Activated naive CD4-positive, alpha-beta T cell treated with anti-CD3 and anti-CD28 coated beads for 36 hours (primary cell): ENCODE data around the gene FBXO10. TPM values are rescaled to one million over a fixed set of nuclear protein-coding genes. Genes with fewer than 3 reads are reported as not detected.
"Not testable (repeated sequence)": the region's sequence is repeated elsewhere in the genome, so short reads cannot be mapped to it uniquely, and the experiment has no call there.

Experiments
- CTCF ChIA-PET: fragments of 350-600 bp; sonication (Branson Sonifier 250); formaldehyde crosslinking; loops from one replicate; lab custom pipeline; 2021; ENCODE audit warnings: antibody characterized with exemption; lab: Charles Lee
- DNase-seq: peaks from one replicate; pipeline ENCODE4 v3.0.0-alpha.2; 2020
- H3K27ac Mint-ChIP-seq: one replicate; pipeline ENCODE4 v1.8.0; 2021; ENCODE audit warnings: mild to moderate bottlenecking, mixed read lengths
- H3K27me3 Mint-ChIP-seq: one replicate; pipeline ENCODE4 v1.8.0; 2021; ENCODE audit warnings: low read depth, mixed read lengths
- H3K36me3 Mint-ChIP-seq: one replicate; pipeline ENCODE4 v1.8.0; 2021; ENCODE audit warnings: low read depth, mixed read lengths
- H3K4me1 Mint-ChIP-seq: one replicate; pipeline ENCODE4 v1.8.0; 2021; ENCODE audit warnings: low read depth, mixed read lengths
- H3K4me3 Mint-ChIP-seq: one replicate; pipeline ENCODE4 v1.8.0; 2021; ENCODE audit warnings: mild to moderate bottlenecking, moderate library complexity, mixed read lengths
- H3K9me3 Mint-ChIP-seq: one replicate; pipeline ENCODE4 v1.8.0; 2021; ENCODE audit warnings: mixed read lengths
- intact Hi-C: fragments of 100-400 bp; cut with micrococcal nuclease; formaldehyde crosslinking; loops from one replicate; pipeline ENCODE4 v1.15.1; 2023
- total RNA-seq, 2 experiments: library from RNA; stranded (reverse); gene quantifications; one replicate each; pipeline ENCODE4 v1.2.3, GENCODE V29; 2021

Gene FBXO10
- total RNA-seq, 2 experiments from 2014 or later: 1.0 to 1.1 TPM

DNA sequence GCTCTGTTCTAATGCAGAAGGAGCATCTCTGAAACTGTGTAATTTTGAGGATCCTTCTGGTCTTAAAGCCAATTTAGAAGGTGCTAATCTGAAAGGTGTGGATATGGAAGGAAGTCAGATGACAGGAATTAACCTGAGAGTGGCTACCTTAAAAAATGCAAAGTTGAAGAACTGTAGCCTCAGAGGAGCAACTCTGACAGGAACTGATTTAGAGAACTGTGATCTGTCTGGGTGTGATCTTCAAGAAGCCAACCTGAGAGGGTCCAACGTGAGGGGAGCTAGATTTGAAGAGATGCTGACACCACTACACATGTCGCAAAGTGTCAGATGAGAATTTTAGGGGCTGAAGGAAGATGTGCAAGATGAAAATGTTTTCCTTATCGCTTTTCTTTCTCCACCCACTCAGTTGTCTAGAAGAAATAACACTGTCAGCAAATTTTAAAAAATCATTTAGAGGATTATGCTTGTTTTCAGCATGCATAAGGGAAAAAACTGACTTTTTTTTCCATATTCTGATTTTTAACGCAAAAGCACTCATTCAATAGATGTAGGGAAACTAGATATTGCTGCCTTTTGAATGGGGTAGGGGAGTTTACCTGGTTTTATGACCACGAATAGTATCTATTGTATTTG is 98.1 kb downstream of the FBXO10 start:
- DNase-seq, intact Hi-C loops, H3K4me1 Mint-ChIP-seq, H3K36me3 Mint-ChIP-seq, H3K27ac Mint-ChIP-seq, CTCF ChIA-PET, H3K4me3 Mint-ChIP-seq: not testable (repeated sequence)
- Mint-ChIP-seq H3K27me3 (peaks cover 17% of the 10 kb centered on the region), H3K9me3 (peaks cover 11% of the 10 kb centered on the region)

DNA sequence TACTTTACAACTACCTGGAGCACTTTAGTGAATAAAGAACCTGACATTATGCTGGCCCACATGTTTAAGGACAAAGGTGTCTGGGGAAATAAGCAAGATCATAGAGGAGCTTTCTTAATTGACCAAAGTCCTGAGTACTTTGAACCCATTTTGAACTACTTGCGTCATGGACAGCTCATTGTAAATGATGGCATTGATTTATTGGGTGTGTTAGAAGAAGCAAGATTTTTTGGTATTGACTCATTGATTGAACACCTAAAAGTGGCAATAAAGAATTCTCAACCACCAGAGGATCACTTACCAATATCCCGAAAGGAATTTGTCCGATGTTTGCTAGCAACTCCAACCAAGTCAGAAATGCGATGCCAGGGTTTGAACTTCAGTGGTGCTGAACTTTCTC is 98.7 kb downstream of the FBXO10 start:
- H3K4me3 Mint-ChIP-seq, H3K27ac Mint-ChIP-seq, CTCF ChIA-PET, H3K36me3 Mint-ChIP-seq, DNase-seq, intact Hi-C loops, H3K4me1 Mint-ChIP-seq: not testable (repeated sequence)
- Mint-ChIP-seq H3K9me3 (peaks cover 11% of the 10 kb centered on the region), H3K27me3 (peaks cover 17% of the 10 kb centered on the region)

DNA sequence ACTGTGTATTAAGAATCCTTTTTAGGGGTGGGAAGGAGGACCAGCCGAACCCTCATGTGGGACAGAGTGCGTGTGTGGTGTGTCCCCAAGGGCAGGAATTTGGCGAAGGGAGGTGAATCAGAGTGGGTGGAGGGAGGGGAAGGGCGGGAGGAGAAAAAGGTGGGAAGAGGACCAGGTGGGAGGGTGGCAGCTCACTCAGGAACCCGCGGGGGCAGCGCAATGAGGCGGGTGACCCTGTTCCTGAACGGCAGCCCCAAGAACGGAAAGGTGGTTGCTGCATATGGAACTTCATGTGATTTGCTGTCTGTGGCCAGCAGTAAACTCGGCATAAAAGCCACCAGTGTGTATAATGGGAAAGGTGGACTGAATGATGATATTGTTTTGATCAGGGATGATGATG is 99.2 kb downstream of the FBXO10 start:
- Mint-ChIP-seq H3K9me3 (peaks cover 11% of the 10 kb centered on the region), H3K27me3 (peaks cover 16% of the 10 kb centered on the region)

DNA sequence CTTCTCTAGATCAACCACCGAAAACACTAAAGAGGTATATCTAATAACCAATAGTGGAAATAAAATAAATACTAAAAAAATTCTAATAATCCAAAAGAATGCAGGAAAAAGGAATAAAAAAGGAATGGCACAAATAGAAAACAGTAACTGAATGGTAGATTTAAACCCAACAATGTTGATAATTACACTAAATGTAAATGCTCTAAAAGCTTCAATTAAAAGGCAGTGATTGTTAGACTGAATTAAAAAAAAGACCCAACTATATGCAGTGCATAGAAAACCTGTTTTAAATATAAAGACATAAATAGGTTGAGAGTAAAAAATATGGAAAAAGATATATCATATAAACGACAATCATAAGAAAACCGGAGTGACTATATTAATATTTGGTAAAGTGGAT is 101.7 kb downstream of the FBXO10 start:
- H3K36me3 Mint-ChIP-seq: peaks cover 2% of the 10 kb centered on the region
- intact Hi-C loops: no loop called here
- CTCF ChIA-PET: no interaction called here

More for the DNA sequence above, 99.2 kb downstream of the FBXO10 start:
- Mint-ChIP-seq H3K27ac (no peak overlapping the region), H3K36me3 (peaks cover 2% of the 10 kb centered on the region), H3K4me3 (no peak overlapping the region), H3K4me1 (peaks cover 6% of the 10 kb centered on the region)
- CTCF ChIA-PET: no interaction called here
- DNase-seq: no peak
- intact Hi-C loops: no loop called here

DNA sequence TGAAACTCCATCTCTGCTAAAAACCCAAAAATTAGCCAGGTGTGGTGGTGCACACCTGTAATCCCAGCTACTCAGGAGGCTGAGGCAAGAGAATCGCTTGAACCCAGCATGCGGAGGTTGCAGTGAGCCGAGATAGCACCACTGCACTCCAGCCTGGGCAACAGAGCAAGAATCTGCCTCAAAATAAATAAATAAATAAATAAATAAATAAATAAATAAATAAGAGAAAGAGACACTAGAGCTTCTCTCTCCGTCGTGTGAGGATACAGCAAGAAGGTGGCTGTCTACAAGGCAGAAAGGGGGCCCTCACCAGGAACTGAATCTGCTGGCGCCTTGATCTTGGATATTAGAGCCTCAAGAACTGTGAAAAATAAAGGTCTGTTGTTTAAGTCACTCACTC is 102.2 kb downstream of the FBXO10 start:
- H3K4me3 Mint-ChIP-seq, intact Hi-C loops, CTCF ChIA-PET, H3K36me3 Mint-ChIP-seq, H3K27me3 Mint-ChIP-seq, DNase-seq, H3K27ac Mint-ChIP-seq: not testable (repeated sequence)
- Mint-ChIP-seq H3K9me3 (peaks cover 11% of the 10 kb centered on the region), H3K4me1 (peaks cover 10% of the 10 kb centered on the region)

More for the DNA sequence above, 101.7 kb downstream of the FBXO10 start:
- Mint-ChIP-seq H3K9me3 (peaks cover 11% of the 10 kb centered on the region), H3K27me3 (peaks cover 8% of the 10 kb centered on the region), H3K27ac (no peak overlapping the region), H3K4me3 (no peak overlapping the region), H3K4me1 (peaks cover 10% of the 10 kb centered on the region)
- DNase-seq: no peak

DNA sequence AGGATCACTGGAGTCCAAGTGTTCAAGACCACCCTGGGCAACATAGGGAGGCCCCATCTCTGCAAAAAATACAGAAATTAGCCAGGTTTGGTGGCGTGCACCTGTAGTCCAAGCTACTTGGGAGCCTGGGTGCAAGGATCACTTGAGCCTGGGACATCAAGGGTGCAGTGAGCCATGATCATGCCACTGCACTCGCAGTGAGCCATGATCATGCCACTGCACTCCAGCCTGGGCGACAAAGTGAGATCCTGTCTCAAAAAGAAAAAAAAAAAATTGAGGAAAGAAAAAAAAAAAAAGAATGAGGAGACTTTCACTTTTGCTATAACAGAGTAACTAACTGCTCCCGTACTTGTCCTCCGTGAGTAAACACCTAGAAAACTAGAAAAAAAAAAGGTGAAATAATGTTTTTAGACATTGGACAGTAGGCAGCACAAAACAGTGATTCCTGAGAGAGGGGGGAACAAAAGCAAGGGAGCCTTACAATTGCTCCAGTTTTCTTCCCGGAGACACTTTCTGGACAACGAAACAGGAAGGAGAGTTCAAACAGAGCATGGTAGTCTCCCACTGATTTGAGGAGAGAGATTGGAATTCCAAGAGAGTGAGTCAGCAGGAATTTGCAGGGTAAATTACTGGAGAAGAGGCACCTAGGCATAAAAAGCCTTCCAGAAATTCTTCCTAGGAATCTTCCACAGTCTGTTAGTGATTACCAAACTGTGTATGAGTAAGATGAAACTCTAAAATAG is 104.1 kb downstream of the FBXO10 start:
- Mint-ChIP-seq H3K36me3 (peaks cover 2% of the 10 kb centered on the region), H3K4me3 (peak overlapping the region; percentile 66), H3K27me3 (no peaks in the 10 kb centered on the region), H3K9me3 (peaks cover 11% of the 10 kb centered on the region), H3K4me1 (peaks cover 10% of the 10 kb centered on the region), H3K27ac (peak overlapping the region; percentile 63)
- no peak for DNase-seq
- CTCF ChIA-PET: interaction anchor here (0.7 kb wide), 1 partner anchor 1257 kb away, joined by 8 read pairs; no protein-coding TSS in a partner anchor
- intact Hi-C loops: no loop called here

DNA sequence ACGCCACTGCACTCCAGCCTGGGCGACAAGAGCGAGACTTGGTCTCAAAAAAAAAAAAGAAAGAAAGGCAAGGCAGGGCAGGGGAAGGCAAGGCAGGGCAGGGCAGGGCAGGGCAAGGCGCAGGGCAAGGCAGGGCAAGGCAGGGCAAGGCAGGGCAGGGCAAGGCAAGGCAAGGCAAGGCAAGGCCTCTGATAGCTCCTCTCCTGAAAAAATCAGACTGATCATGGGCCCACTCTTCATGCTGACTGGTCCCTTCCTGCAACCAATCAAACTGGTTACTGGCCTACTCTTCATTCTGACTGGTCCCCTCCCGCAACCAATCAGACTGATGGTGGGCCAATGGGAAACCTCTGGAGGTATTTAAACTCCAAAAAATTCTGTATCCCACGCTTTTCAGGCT is 107.6 kb downstream of the FBXO10 start:
- peaks cover 20% of the 10 kb centered on the region for H3K4me1 Mint-ChIP-seq
- no peak for DNase-seq
- intact Hi-C loops: loop anchor here (5.0 kb wide), 3 partner anchors 281 to 441 kb away; partner anchors contain the start of gene SLC25A51
- H3K4me3 Mint-ChIP-seq: no peak overlapping the region
- CTCF ChIA-PET: no interaction called here
- H3K27ac Mint-ChIP-seq: no peak overlapping the region
- H3K27me3 Mint-ChIP-seq: no peaks in the 10 kb centered on the region
- H3K9me3 Mint-ChIP-seq: peaks cover 2% of the 10 kb centered on the region
- peaks cover 4% of the 10 kb centered on the region for H3K36me3 Mint-ChIP-seq

DNA sequence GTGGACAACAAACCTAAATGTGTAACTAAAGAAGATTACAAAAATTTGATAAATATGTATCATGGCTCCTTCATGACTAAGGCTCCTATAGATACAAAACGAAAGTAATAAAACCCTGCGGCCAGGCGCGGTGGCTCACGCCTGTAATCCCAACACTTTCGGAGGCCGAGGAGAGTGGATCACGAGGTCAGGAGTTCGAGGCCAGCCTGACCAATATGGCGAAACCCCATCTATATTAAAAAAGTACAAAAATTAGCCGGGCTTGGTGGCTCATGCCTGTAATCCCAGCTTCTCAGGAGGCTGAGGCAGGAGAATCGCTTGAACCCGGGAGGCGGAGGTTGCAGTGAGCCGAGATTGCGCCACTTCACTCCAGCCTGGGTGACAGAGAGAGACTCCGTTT is 108.7 kb downstream of the FBXO10 start:
- intact Hi-C loops: loop anchor here (5.0 kb wide), 3 partner anchors 280 to 440 kb away; partner anchors contain the start of gene SLC25A51
- H3K27me3 Mint-ChIP-seq, CTCF ChIA-PET, H3K4me3 Mint-ChIP-seq, H3K27ac Mint-ChIP-seq, H3K36me3 Mint-ChIP-seq, DNase-seq, H3K9me3 Mint-ChIP-seq: not testable (repeated sequence)
- peaks cover 29% of the 10 kb centered on the region for H3K4me1 Mint-ChIP-seq

DNA sequence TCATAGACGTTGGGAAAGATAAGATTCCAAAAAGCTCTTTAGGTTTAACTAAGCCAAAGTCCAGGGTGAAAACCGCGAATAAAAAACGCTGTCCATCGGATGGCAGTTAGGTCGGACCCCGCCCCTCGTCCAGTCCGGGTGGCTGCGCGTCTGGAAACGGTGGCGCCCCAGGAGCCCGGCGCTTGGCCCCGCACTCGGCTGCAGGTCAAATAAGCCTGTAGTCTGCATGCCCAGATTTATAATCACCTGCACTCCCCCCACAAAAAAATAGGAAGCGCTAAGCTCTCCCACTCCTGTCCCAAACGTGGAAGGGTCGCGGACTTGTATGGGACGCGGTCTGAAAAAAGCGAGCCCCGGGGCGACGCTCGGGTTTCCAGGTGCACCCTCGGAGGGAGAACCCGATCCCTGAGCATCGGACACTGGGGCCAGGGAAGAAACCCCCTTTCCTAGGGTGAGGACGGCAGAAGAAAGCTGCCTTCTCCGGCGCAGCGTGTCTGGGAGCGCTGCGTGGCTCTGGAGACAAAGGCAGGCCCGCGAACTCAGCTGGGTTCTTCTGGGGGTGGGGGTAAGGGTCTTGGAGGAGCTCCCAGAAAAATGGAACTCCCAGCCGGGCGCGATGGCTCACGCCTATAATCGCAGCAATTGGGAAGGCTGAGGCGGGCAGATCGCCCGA is 110.0 kb downstream of the FBXO10 start:
- peak overlapping the region; percentile 93 for H3K4me3 Mint-ChIP-seq
- peak overlapping the region; percentile 86 for H3K27ac Mint-ChIP-seq
- DNase-seq: peak; percentile 48
- intact Hi-C loops: loop anchor here (5.0 kb wide), 3 partner anchors 279 to 439 kb away; partner anchors contain the start of gene SLC25A51
- H3K27me3 Mint-ChIP-seq: no peaks in the 10 kb centered on the region
- H3K9me3 Mint-ChIP-seq: no peaks in the 10 kb centered on the region
- peaks cover 8% of the 10 kb centered on the region for H3K36me3 Mint-ChIP-seq
- CTCF ChIA-PET: interaction anchor here (0.5 kb wide), 1 partner anchor 1818 kb away, joined by 3 read pairs; no protein-coding TSS in a partner anchor
- peaks cover 25% of the 10 kb centered on the region for H3K4me1 Mint-ChIP-seq

DNA sequence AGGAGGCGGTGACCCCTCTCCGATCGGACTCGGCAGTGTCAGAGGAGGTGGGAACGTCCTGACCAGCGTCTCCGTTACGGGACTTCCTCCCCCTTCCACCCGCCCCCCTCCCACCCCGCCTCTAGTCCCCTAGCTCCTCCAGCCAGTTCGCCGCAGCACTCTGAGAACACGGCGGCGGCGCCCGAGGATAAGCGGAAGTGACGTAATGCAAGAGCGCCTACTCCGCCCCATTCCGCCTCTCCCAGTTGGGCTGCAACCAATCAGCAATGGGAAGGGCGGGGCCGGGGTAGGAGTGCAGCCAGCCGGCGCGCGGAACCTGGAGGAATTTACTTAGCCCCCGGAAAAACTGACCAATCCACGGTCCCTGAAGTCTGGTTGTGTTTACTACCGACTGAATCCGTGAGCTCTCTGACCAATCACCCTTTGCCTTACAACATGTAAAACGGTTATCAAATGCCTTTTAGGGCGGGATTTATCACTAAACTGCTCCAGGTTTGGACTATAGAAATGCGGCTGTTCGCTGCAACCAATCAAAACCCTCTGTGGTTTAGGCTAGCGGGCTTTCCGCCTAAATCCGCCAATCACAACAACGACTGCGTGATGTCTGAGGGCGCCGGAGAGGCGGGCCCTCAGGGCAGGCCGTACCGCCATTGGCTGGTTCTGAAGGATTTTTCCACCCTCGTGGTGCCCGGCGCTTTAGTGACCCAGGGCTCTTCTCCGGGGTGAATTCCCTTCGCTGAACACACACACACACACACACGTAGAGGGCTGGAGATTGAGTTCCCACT is 110.7 kb downstream of the FBXO10 start, which contains the start of gene ZBTB5:
Gene ZBTB5 (minus strand): TSS at position 202 of the 788 bp plus-strand sequence. CDS start 22,899 bp downstream, outside the sequence.
- DNase-seq: peak; percentile 99
- Mint-ChIP-seq H3K36me3 (peaks cover 8% of the 10 kb centered on the region), H3K4me1 (peaks cover 30% of the 10 kb centered on the region), H3K27ac (peak within 1 kb of the TSS; percentile 86), H3K4me3 (peak within 1 kb of the TSS; percentile 93), H3K9me3 (no peaks in the 10 kb centered on the region), H3K27me3 (no peaks in the 10 kb centered on the region)
- intact Hi-C loops: loop anchor here (1.0 to 5.0 kb wide), 14 partner anchors 20 to 1065 kb away; partner anchors contain the start of genes EXOSC3, GRHPR, POLR1E and RNF38
- CTCF ChIA-PET: no interaction called here

DNA sequence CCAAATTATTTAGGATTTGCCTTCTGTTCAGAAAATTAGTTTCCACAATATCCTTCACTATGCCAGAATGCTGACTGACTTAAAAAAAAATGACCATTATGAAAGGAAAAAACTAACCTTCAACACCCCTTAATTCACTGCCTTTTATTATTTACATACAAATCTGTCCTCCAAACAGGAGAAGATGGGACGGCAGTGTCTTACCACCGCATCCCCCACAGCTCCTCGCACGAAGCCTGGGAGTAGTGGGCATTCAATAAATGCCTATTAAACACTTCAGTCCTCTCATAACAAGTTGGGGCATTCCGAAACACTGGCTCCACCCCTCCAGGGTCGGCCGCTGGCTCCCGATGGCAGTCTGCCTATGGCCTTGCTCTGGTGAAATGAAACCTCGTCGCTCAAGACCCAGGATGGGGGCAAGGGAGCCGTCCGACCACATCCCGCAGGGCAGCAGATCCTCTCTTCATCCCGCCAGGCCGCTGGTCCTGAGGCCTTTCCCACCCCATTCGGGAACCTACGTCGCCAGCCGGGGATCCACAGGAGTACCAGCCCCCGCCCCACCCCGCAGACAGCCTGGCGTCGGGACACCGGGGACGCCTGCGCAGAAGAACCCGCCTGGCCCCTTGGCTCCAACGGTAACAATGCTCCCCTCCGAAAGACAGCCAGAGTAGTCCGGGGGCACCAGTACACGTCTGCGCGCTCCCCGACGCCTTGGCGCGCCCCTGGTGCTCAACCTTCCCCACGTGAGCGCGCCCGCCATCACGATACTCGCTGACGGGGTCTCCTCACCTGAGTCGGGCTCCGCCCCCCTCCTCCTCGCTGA is 111.5 kb downstream of the FBXO10 start:
- Mint-ChIP-seq H3K4me3 (peak overlapping the region; percentile 93), H3K36me3 (peaks cover 8% of the 10 kb centered on the region), H3K9me3 (no peaks in the 10 kb centered on the region), H3K27me3 (no peaks in the 10 kb centered on the region), H3K27ac (peak overlapping the region; percentile 86), H3K4me1 (peaks cover 30% of the 10 kb centered on the region)
- CTCF ChIA-PET: no interaction called here
- intact Hi-C loops: loop anchor here (1.0 to 5.0 kb wide), 14 partner anchors 21 to 1064 kb away; partner anchors contain the start of genes EXOSC3, GRHPR, POLR1E and RNF38
- DNase-seq: peak; percentile 63
